HG02852 (cell line): Measurements from ENCODE around the gene FZD2.
"Not testable (repeated sequence)": the region's sequence is repeated elsewhere in the genome, so short reads cannot be mapped to it uniquely, and the experiment has no call there.

Experiments used
- ATAC-seq: cut with Tn5 transposase; IDR thresholded peaks from one replicate; pipeline ENCODE4 v1.9.1; 2021; ENCODE audit warnings: mild to moderate bottlenecking, moderate library complexity; ENCODE audit not compliant: unreplicated experiment

FZD2 gene

DNA sequence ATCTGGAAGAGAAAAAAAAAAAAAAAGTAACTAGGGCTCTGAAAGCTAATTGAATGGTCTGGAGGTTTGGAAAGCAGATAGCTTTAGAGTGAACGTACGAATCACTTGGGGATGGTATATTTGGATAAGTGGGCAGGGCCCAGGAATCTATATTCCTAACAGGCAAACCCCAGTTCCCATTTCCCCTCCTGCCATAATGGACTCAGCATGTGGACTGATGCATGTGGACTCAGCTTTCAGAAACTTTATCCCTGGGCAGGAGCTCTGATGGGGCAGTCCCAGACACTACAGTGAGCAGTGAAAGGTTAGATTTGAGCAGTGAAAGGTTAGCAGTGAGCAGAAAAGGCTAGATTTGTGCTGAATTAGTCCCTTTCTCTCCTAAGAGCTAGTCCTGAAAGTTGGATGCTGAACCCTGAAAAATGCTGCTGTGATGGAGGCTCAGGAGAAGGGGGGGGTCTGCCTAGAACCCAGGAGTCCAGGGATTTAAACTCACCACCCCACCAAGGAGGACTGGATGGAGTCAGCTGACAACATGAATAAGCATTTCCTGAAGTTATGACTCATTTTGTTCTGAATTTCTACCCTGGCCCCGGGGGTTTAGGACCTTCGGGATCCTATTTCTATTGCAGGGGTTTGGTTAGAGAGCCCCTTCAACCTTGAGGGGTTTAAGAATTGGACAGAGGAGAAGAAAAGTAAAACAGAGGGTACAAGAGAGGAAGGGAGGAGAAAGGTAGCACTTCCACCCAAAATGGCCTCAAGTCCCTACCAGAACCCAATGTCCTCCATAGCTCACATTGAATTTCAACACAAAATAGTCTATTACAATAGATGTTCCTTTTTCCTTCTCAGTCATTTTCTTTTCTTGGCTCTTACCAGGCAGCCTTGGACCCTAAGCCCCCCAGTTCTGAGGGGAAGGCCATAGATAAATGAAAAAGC is 10.3 kb upstream of the FZD2 start:
- no peak for ATAC-seq

GRCh38 chr17:44547625-44548267 is 9.5 kb upstream of the FZD2 start:
- no peak for ATAC-seq

- ATAC-seq = no peak
These were observed 8.7 kb upstream of the FZD2 start for GRCh38 chr17:44548376-44549230.

GRCh38 chr17:44549686-44550085 is 7.6 kb upstream of the FZD2 start:
- no peak for ATAC-seq

DNA sequence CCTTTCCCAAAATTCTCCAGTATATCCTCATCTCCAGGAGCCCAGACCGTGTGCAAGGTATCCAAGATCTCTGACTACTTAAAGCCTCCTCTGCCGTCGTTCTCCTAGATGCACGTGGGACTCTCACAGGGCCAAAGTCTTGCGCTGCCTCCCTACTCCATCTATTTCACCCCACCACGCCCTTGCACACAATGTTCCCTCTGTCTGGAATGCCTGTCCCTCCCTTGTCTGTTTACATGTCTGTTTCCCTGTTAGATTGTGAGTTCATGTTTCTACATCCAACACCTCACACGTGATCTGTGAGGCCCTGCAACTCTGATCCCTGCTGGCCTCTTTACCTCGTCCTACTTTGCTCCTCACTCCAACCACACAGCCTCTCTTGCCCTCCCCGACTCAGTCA is 4.9 kb upstream of the FZD2 start:
- no peak for ATAC-seq

GRCh38 chr17:44555099-44555498 is 2.2 kb upstream of the FZD2 start:
- ATAC-seq = no peak

DNA sequence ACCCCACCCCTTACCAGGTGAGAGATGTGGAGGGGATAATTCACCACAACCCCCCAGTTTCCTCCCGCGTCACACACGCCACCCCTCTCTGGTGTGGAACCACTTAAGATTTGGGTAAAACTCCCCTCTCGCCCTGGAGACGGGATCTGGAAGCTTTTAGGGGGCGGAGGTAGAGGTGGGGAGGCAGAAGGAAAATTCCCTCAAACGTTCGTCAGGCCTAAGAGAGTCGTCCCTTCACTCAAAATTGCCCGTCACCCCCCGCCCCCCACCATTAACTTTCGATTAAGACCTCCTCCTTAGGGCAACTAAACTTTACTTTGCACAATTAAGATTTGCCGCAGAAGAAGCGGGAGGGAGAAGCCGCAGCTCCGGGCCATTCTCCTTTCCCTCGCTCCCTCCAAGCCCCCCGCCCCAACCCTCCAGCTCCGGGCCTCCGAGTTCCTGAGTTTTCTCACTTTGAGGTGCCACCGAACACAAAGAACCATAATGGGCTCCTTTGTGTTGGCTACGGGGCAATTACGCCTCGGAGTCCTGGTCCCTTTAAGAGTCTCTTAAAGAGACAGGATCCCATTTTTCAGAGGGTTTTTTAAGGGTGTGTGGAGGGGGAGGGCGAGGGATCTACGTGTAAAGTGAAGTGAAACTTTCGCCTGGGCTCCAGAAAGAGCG is 985 bp upstream of the FZD2 start:
- ATAC-seq = no peak

DNA sequence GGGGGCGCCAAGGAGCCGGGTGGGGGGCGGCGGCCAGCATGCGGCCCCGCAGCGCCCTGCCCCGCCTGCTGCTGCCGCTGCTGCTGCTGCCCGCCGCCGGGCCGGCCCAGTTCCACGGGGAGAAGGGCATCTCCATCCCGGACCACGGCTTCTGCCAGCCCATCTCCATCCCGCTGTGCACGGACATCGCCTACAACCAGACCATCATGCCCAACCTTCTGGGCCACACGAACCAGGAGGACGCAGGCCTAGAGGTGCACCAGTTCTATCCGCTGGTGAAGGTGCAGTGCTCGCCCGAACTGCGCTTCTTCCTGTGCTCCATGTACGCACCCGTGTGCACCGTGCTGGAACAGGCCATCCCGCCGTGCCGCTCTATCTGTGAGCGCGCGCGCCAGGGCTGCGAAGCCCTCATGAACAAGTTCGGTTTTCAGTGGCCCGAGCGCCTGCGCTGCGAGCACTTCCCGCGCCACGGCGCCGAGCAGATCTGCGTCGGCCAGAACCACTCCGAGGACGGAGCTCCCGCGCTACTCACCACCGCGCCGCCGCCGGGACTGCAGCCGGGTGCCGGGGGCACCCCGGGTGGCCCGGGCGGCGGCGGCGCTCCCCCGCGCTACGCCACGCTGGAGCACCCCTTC is 484 bp downstream of the FZD2 start:
- ATAC-seq = no peak

GRCh38 chr17:44558334-44558709 is 1.0 kb downstream of the FZD2 start:
- ATAC-seq = no peak

DNA sequence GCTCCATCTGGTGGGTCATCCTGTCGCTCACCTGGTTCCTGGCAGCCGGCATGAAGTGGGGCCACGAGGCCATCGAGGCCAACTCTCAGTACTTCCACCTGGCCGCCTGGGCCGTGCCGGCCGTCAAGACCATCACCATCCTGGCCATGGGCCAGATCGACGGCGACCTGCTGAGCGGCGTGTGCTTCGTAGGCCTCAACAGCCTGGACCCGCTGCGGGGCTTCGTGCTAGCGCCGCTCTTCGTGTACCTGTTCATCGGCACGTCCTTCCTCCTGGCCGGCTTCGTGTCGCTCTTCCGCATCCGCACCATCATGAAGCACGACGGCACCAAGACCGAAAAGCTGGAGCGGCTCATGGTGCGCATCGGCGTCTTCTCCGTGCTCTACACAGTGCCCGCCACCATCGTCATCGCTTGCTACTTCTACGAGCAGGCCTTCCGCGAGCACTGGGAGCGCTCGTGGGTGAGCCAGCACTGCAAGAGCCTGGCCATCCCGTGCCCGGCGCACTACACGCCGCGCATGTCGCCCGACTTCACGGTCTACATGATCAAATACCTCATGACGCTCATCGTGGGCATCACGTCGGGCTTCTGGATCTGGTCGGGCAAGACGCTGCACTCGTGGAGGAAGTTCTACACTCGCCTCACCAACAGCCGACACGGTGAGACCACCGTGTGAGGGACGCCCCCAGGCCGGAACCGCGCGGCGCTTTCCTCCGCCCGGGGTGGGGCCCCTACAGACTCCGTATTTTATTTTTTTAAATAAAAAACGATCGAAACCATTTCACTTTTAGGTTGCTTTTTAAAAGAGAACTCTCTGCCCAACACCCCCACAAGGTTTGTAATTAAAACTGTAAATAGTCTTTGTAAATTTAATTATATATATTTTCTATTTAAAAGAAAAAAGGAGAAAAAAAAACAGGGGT is 1.7 kb downstream of the FZD2 start:
- ATAC-seq = no peak

DNA sequence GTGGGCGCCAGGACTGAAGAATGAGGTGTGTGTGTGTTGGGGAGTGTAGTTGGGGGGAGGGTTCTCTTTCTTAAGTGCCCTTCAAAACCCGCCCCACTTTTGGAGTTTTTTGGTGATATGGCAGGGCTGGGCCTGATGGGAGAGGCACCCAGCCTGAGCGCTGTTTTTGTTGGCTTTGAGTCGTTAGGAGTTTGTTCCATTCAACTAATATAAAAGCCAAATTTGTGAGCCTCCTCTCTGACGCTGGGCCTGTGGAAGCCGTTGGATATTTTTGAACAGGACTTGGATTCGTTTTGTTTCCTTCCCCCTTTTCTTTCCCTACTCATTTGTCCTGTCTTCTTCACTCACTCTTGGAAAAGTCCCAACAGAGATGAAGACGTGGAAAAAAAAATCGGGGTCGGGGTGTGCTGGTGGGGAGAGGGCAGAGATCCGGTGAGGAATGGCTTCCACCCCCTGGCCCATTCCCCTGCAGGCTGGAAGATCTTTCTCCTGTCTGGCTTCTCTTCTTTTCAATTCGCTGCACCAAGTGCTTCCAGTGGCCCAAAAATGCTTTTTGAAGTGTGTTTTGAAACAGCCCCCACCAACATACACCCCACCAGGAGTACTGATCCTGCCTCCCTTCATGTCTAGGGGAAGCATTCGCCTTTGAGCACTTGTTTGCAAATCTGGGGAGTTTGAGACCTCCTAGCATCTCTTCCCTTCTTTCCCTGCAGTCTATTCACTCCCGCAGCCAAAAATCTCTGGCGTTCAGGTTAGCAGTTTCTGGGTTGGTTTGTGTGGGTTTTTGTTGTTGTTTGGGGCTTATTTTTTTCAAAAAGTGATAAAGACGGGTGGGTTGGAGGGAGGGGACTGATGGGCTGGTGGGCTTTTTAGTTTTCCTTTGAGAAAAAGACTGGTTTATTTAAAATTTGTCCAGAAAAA is 2.6 kb downstream of the FZD2 start:
- ATAC-seq = no peak

DNA sequence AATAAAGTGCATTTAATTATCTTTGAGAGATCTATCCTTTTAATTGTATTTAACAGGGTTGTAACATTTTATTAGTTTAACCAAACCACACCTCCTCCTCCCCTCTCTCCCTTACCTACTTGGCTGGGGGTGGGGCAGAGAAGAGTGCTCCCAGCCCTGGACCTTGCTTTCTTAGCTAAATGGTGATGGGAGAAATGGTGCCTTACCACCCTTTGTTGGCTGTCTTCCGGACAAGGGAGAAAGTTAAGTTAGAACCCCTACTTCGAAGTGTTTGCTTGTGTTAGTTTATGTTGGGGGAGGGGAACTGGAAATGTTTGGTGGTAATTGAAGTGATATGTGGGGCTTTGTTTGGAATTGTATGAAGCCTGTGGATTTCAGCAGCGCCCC is 3.9 kb downstream of the FZD2 start:
- ATAC-seq = no peak

DNA sequence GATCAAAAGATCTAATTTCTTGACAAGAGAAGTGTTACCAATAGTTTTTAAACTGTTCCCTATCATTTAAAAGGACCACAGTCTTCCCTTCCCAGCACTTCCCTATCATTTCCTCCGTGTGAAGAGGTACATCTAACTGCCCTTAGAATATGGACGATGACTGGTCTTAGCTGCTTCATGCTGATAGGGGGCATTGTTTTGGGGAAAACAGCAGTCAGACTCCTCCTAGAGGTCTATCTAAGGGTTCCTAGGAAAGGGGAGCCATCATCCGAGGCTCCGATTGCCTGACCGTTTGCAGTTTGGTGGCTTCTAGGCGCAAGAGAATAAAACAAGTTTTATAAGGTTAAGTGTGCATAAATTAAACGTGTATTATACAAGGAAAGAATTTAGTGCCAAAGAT is 7.1 kb downstream of the FZD2 start:
- ATAC-seq = no peak

DNA sequence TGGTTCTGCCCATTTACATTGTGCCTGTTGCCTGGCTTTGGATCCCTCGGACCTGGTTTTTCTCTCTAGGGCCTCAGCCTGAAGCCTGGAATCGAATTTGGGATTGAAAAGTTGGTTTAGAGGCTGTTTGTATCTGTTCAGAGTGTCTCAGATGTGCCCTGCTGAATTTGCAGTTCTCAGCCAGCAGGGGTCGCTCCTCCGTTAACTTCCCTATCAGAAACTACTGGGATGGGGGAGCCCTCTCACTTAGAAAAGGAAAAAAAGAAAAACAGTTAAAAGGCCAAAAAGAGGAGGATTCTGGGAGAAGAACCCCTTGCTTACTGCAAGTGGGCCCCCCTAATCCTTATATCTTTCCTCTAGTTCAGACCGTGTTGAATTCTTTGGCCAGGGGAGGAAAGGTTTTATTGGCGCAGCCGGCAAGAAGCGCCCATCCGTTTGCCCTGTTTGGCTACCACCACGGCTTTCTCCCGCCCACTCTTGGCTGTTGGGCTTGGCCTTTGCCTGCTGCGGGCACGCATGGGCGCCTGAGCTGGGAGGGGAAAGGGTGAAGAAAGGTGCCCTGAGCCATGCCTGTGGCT is 8.7 kb downstream of the FZD2 start:
- ATAC-seq = no peak

GRCh38 chr17:44568311-44568944 is 11.1 kb downstream of the FZD2 start:
- not testable (repeated sequence) for ATAC-seq

GRCh38 chr17:44568945-44569858 is 11.9 kb downstream of the FZD2 start:
- no peak for ATAC-seq
